IMR-90 (cell line): Measurements from ENCODE around the gene SLC46A3. TPM values are rescaled to one million over a fixed set of nuclear protein-coding genes. Genes with fewer than 3 reads are reported as not detected.
A peak's percentile ranks its signal among the peaks of the same experiment; 100 is the strongest.

ENCODE experiments used
- ATAC-seq: fragments of 200-7000 bp; cut with Tn5 transposase; 2 replicates; pipeline ENCODE4 v1.9.1; 2020; ENCODE audit warnings: low read depth, mild to moderate bottlenecking, moderate library complexity
- BruUV-seq: library from RNA; stranded (reverse); fragments of 400-500 nt; replicated peaks from 2 replicates; lab custom pipeline; 2021; lab: Mats Ljungman, UMichigan
- CTCF ChIA-PET: fragments of 300-600 bp; formaldehyde crosslinking; extraction: SDS; loops from one replicate; lab custom pipeline; 2021; ENCODE audit warnings: antibody characterized with exemption; lab: Yijun Ruan, JAX
- POLR2A ChIA-PET: fragments of 300-600 bp; sonication (Branson Sonifier 250); formaldehyde crosslinking; loops from one replicate; lab custom pipeline; 2022; ENCODE audit warnings: antibody characterized with exemption; ENCODE audit not compliant: unreplicated experiment; lab: Charles Lee
- DNase-seq: peaks from one replicate; pipeline ENCODE4 v3.0.0; 2013
- H2AFZ ChIP-seq: replicated peaks from 2 replicates; pipeline ENCODE3; 2013; ENCODE audit warnings: low read length, mild to moderate bottlenecking; ENCODE audit not compliant: poor library complexity
- H2AK5ac ChIP-seq: 2 replicates; pipeline ENCODE4 v1.6.1; 2013; ENCODE audit warnings: low read depth, low read length, inconsistent platforms
- H2AK9ac ChIP-seq: replicated peaks from 2 replicates; pipeline ENCODE3; 2013; ENCODE audit warnings: mild to moderate bottlenecking, low read depth, low read length, moderate library complexity; ENCODE audit not compliant: poor library complexity
- H2BK120ac ChIP-seq: 2 replicates; pipeline ENCODE4 v1.6.1; 2013; ENCODE audit warnings: low read depth, low read length, inconsistent platforms
- H2BK15ac ChIP-seq: 3 replicates; pipeline ENCODE4 v1.6.1; 2013; ENCODE audit warnings: low read depth, low read length, inconsistent platforms
- H2BK20ac ChIP-seq: 2 replicates; pipeline ENCODE4 v1.6.1; 2013; ENCODE audit warnings: low read depth, mild to moderate bottlenecking, inconsistent platforms, low read length, moderate library complexity
- H2BK5ac ChIP-seq: 2 replicates; pipeline ENCODE4 v1.6.1; 2013; ENCODE audit warnings: mild to moderate bottlenecking, low read depth, low read length, inconsistent platforms; ENCODE audit not compliant: poor library complexity, severe bottlenecking
- H3K14ac ChIP-seq: replicated peaks from 2 replicates; pipeline ENCODE4 v1.6.1; 2013; ENCODE audit warnings: low read depth, low read length, inconsistent platforms
- H3K18ac ChIP-seq: 2 replicates; pipeline ENCODE4 v1.6.1; 2013; ENCODE audit warnings: low read depth, low read length, control low read depth
- H3K23ac ChIP-seq: 2 replicates; pipeline ENCODE4 v1.6.1; 2013; ENCODE audit warnings: low read depth, low read length, inconsistent platforms
- H3K27ac ChIP-seq: 2 replicates; pipeline ENCODE4 v1.5.1; 2013; ENCODE audit warnings: mild to moderate bottlenecking, control low read depth, low read length; ENCODE audit not compliant: insufficient read depth
- H3K27me3 ChIP-seq: 2 replicates; pipeline ENCODE4 v1.6.1; 2013; ENCODE audit warnings: low read length; ENCODE audit not compliant: control insufficient read depth, insufficient read depth
- H3K36me3 ChIP-seq: 2 replicates; pipeline ENCODE4 v1.6.1; 2013; ENCODE audit warnings: low read length, mixed read lengths; ENCODE audit not compliant: control insufficient read depth, insufficient read depth
- H3K4ac ChIP-seq: 2 replicates; pipeline ENCODE4 v1.6.1; 2013; ENCODE audit warnings: low read depth, low read length, inconsistent platforms
- H3K4me1 ChIP-seq: 2 replicates; pipeline ENCODE4 v1.6.1; 2013; ENCODE audit warnings: low read length, mixed read lengths; ENCODE audit not compliant: control insufficient read depth, insufficient read depth
- H3K4me2 ChIP-seq: 2 replicates; pipeline ENCODE4 v1.6.1; 2013; ENCODE audit warnings: low read depth, mild to moderate bottlenecking, control low read depth, low read length, moderate library complexity
- H3K4me3 ChIP-seq: 2 replicates; pipeline ENCODE4 v1.5.1; 2013; ENCODE audit warnings: low read depth, mild to moderate bottlenecking, control low read depth, low read length, moderate library complexity; ENCODE audit not compliant: insufficient read depth
- H3K56ac ChIP-seq: 2 replicates; pipeline ENCODE4 v1.6.1; 2013; ENCODE audit warnings: low read length, inconsistent platforms; ENCODE audit not compliant: insufficient read depth; ENCODE audit errors: extremely low read depth
- H3K79me1 ChIP-seq, 2 experiments: 2 replicates each; pipeline ENCODE4 v1.6.1; 2013; ENCODE audit warnings: low read length in 2 of 2, inconsistent platforms in 1 of 2, low read depth in 1 of 2
- H3K9ac ChIP-seq: 2 replicates; pipeline ENCODE4 v1.6.1; 2013; ENCODE audit warnings: low read depth, low read length, control low read depth
- H3K9me1 ChIP-seq: 2 replicates; pipeline ENCODE4 v1.6.1; 2013; ENCODE audit warnings: low read length, inconsistent platforms; ENCODE audit not compliant: insufficient read depth
- H3K9me3 ChIP-seq: 2 replicates; pipeline ENCODE4 v1.6.1; 2013; ENCODE audit warnings: low read length; ENCODE audit not compliant: control insufficient read depth, insufficient read depth
- H4K20me1 ChIP-seq: 2 replicates; pipeline ENCODE4 v1.6.1; 2013; ENCODE audit warnings: low read length, inconsistent platforms; ENCODE audit not compliant: insufficient read depth
- H4K5ac ChIP-seq: 2 replicates; pipeline ENCODE4 v1.6.1; 2013; ENCODE audit warnings: mild to moderate bottlenecking, low read depth, low read length, control low read depth
- H4K8ac ChIP-seq, 2 experiments: 2 replicates each; pipeline ENCODE4 v1.6.1; 2013; ENCODE audit warnings: low read depth in 2 of 2, low read length in 2 of 2, control low read depth in 1 of 2, inconsistent platforms in 1 of 2
- H4K91ac ChIP-seq: 2 replicates; pipeline ENCODE4 v1.6.1; 2013; ENCODE audit warnings: low read depth, low read length, inconsistent platforms; ENCODE audit not compliant: insufficient read depth
- BHLHE40 ChIP-seq: fragments of 150-350 bp; IDR thresholded peaks from 2 replicates; pipeline ENCODE4 v1.6.1; 2016; ENCODE audit warnings: mild to moderate bottlenecking, low read depth, low read length
- CEBPB ChIP-seq: IDR thresholded peaks from 2 replicates; pipeline ENCODE4 v1.6.1; 2012; ENCODE audit warnings: low read depth, low read length, improper control_type of control experiment
- CHD1 ChIP-seq: IDR thresholded peaks from 2 replicates; pipeline ENCODE4 v1.6.1; 2012; ENCODE audit warnings: low read depth, low read length, improper control_type of control experiment
- FOS ChIP-seq: fragments of 150-350 bp; IDR thresholded peaks from 2 replicates; pipeline ENCODE4 v1.6.1; 2016; ENCODE audit warnings: low read depth, low read length
- MXI1 ChIP-seq: IDR thresholded peaks from 2 replicates; pipeline ENCODE4 v1.6.1; 2012; ENCODE audit warnings: low read depth, mild to moderate bottlenecking, low read length, moderate library complexity, borderline replicate concordance
- NFE2L2 ChIP-seq: fragments of 150-350 bp; IDR thresholded peaks from 2 replicates; pipeline ENCODE4 v1.6.1; 2016; ENCODE audit warnings: low read depth, mild to moderate bottlenecking, low read length
- POLR2A ChIP-seq: IDR thresholded peaks from 2 replicates; pipeline ENCODE4 v1.6.1; 2012; ENCODE audit warnings: mild to moderate bottlenecking, low read depth, low read length
- WGBS, 2 experiments: methylation state at CpG; one replicate each; pipeline versions ENCODE4 v1.1.5 to v1.1.7; 2013; ENCODE audit warnings: missing lambda C conversion rate in 2 of 2; ENCODE audit not compliant: insufficient read length in 1 of 2; ENCODE audit errors: extremely low coverage in 2 of 2; 5-methylcytosine and 5-hydroxymethylcytosine counted together
- dilution Hi-C: fragments of 300-500 bp; cut with HindIII; formaldehyde crosslinking; loops from one replicate; pipeline ENCODE4 v1.14.3; 2018; ENCODE audit warnings: low sequenced_read_pairs; ENCODE audit not compliant: unreplicated experiment
- in situ Hi-C: fragments of 300-500 bp; cut with MboI; formaldehyde crosslinking; loops from 3 replicates; pipeline ENCODE4 v1.14.3; 2019; ENCODE audit warnings: low sequenced_read_pairs, inconsistent platforms, mixed read lengths
- intact Hi-C: fragments of 100-400 bp; cut with micrococcal nuclease; formaldehyde crosslinking; loops from 2 replicates; pipeline ENCODE4 v1.10.0; 2022
- polyA plus RNA-seq, 3 experiments: library from polyadenylated mRNA; depleted of rRNA; stranded (reverse); fragments of >200 nt; gene quantifications; 2 replicates each; pipeline ENCODE4 v1.2.3, GENCODE V29; 2012; ENCODE audit warnings: low replicate concordance in 1 of 3
- total RNA-seq: library from RNA; depleted of rRNA; stranded (reverse); fragments of >200 nt; gene quantifications from 2 replicates; pipeline ENCODE4 v1.2.3, GENCODE V29; 2012
- TF ChIP-seq, protein P1 (sequence below): fragments of 150-350 bp; IDR thresholded peaks from 2 replicates; pipeline ENCODE4 v1.6.1; 2017; ENCODE audit warnings: mild to moderate bottlenecking, antibody characterized with exemption, low read length, low read depth

The SLC46A3 gene
- total and polyA plus RNA-seq, 2 of the 4 experiments (the other 2 are of a cell fraction): 0.54 to 0.89 TPM

DNA sequence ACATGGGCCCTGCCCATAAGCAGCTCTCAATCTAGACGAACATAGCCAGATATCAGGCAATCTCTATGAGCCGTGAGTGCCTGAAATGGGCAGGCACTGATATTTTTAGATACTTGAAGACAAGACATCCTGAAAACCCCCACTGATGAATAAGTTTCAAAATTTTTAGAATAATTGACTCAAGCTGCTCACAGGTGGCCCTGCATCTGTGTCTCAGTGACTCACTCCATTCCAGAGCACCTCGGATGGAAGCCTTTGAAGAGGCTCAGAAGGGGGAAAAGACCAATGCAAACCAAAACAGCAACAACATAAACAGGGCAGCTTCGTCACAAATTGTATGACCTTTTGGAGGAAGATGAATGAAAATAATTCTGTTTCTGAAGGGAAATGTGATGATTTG lies 42.8 kb upstream of the SLC46A3 start:
- Histone ChIP-seq H3K9ac (no peak overlapping the region), H2BK5ac (no peak overlapping the region), H3K4me2 (no peak overlapping the region; the same call in 1 of the 2 replicates), H3K23ac (no peak overlapping the region), H2BK15ac (no peak overlapping the region), H4K5ac (no peak overlapping the region), H4K8ac (no peak overlapping the region), H3K36me3 (no peaks in the 10 kb centered on the region), H4K20me1 (no peaks in the 10 kb centered on the region), H3K9me1 (no peaks in the 10 kb centered on the region), H3K27ac (no peak overlapping the region), H2BK20ac (no peak overlapping the region; the same call in 1 of the 2 replicates), H3K4me3 (no peak overlapping the region), H3K9me3 (no peaks in the 10 kb centered on the region; the same call in 1 of the 2 replicates), H4K91ac (no peak overlapping the region), H2AK5ac (no peak overlapping the region), H3K4ac (no peak overlapping the region), H3K27me3 (peaks cover 14% of the 10 kb centered on the region), H3K18ac (no peak overlapping the region), H3K4me1 (no peaks in the 10 kb centered on the region), H2AK9ac (no peak overlapping the region), H3K14ac (no peak overlapping the region), H3K56ac (no peak overlapping the region), H3K79me1 (no peaks in the 10 kb centered on the region), H2AFZ (no peak overlapping the region), H2BK120ac (0 out of 2 replicates have a peak overlapping the region, but pooled peaks have one; percentile 19)
- POLR2A ChIA-PET: no interaction called here
- dilution Hi-C loops (no loop called here), intact Hi-C loops (no loop called here), in situ Hi-C loops (no loop called here)
- peak; percentile 39 for DNase-seq
- no TSS peak for BruUV-seq
- CTCF ChIA-PET: interaction anchor here (0.5 kb wide), 1 partner anchor 1407 kb away, joined by 4 read pairs; no protein-coding TSS in a partner anchor
- ATAC-seq: no peak
- WGBS, 2 experiments: no CpG with 5 or more reads among the region's 4 CpGs
- no peak for TF ChIP-seq FOS
- TF ChIP-seq NFE2L2: no peak
- no peak for TF ChIP-seq POLR2A
- TF ChIP-seq BHLHE40: no peak
- TF ChIP-seq, protein P1, sequence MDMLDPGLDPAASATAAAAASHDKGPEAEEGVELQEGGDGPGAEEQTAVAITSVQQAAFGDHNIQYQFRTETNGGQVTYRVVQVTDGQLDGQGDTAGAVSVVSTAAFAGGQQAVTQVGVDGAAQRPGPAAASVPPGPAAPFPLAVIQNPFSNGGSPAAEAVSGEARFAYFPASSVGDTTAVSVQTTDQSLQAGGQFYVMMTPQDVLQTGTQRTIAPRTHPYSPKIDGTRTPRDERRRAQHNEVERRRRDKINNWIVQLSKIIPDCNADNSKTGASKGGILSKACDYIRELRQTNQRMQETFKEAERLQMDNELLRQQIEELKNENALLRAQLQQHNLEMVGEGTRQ: no peak
- no peak for TF ChIP-seq CHD1
- TF ChIP-seq MXI1: no peak
- TF ChIP-seq CEBPB: no peak
